Naive B cell (primary cell): Measurements from ENCODE around the gene CACNA1C. TPM values are rescaled to one million over a fixed set of nuclear protein-coding genes. Genes with fewer than 3 reads are reported as not detected.
A peak's percentile ranks its signal among the peaks of the same experiment; 100 is the strongest.

ENCODE experiments used
- ATAC-seq, 2 donors: fragments of 150-1000 bp; cut with Tn5 transposase; 2 replicates each; pipeline ENCODE4 v1.10.0; 2021; ENCODE audit warnings: low read depth in 2 of 2, mild to moderate bottlenecking in 2 of 2, moderate library complexity in 2 of 2
- DNase-seq: peaks from one replicate; pipeline ENCODE4 v3.0.0; 2022
- H3K27ac Mint-ChIP-seq, 6 donors: one replicate each; pipeline ENCODE4 v1.8.0; 2020 to 2022; ENCODE audit warnings: mild to moderate bottlenecking in 6 of 6, mixed read lengths in 6 of 6, moderate library complexity in 5 of 6, inconsistent platforms in 2 of 6
- H3K27me3 Mint-ChIP-seq, 3 donors: one replicate each; pipeline ENCODE4 v1.8.0; 2021 to 2022; ENCODE audit warnings: mixed read lengths in 3 of 3, mild to moderate bottlenecking in 1 of 3
- H3K36me3 Mint-ChIP-seq, 2 donors: one replicate each; pipeline ENCODE4 v1.8.0; 2020 to 2022; ENCODE audit warnings: mixed read lengths in 2 of 2, inconsistent platforms in 1 of 2, mild to moderate bottlenecking in 1 of 2
- H3K4me1 Mint-ChIP-seq, 3 donors: one replicate each; pipeline ENCODE4 v1.8.0; 2020 to 2022; ENCODE audit warnings: mixed read lengths in 3 of 3, inconsistent platforms in 1 of 3, mild to moderate bottlenecking in 1 of 3, moderate library complexity in 1 of 3
- H3K4me3 Mint-ChIP-seq, 8 donors: one replicate each; pipeline ENCODE4 v1.8.0; 2020 to 2022; ENCODE audit warnings: mild to moderate bottlenecking in 8 of 8, mixed read lengths in 8 of 8, moderate library complexity in 8 of 8, inconsistent platforms in 2 of 8
- H3K9me3 Mint-ChIP-seq, 7 donors: one replicate each; pipeline ENCODE4 v1.8.0; 2020 to 2022; ENCODE audit warnings: mixed read lengths in 7 of 7, mild to moderate bottlenecking in 5 of 7, inconsistent platforms in 2 of 7, moderate library complexity in 1 of 7
- polyA plus RNA-seq, 6 donors: library from polyadenylated mRNA; unstranded; fragments of 300-500 nt; fragmentation: Illumina TruSeq; gene quantifications; one replicate each; pipeline ENCODE4 v1.2.3, GENCODE V29; 2021; ENCODE audit warnings: low read depth in 6 of 6

CACNA1C gene
- polyA plus RNA-seq, 6 donors from 2014 or later: 0.03 to 0.09 (median 0.06) TPM; not detected in 1

- H3K36me3 Mint-ChIP-seq: no peaks in the 10 kb centered on the region
- H3K4me3 Mint-ChIP-seq: no peak overlapping the region
- no peak overlapping the region for H3K27ac Mint-ChIP-seq
- peaks cover 0 to 13% (median 6%) of the 10 kb centered on the region in 3 donors for H3K4me1 Mint-ChIP-seq
- peaks cover 0 to 10% (median 3%) of the 10 kb centered on the region in 7 donors for H3K9me3 Mint-ChIP-seq
- DNase-seq (no peak), ATAC-seq (no peak)
- no peaks in the 10 kb centered on the region for H3K27me3 Mint-ChIP-seq
These were observed 251.4 kb downstream of the CACNA1C start for GRCh38 chr12:2304223-2304622.

GRCh38 chr12:2306012-2306411 lies 253.2 kb downstream of the CACNA1C start:
- no peak overlapping the region for H3K4me3 Mint-ChIP-seq
- ATAC-seq (no peak), DNase-seq (no peak)
- H3K27ac Mint-ChIP-seq: peak overlapping the region in 1 of 6 donors; percentile 30
- peaks cover 0 to 11% (median 3%) of the 10 kb centered on the region in 7 donors for H3K9me3 Mint-ChIP-seq
- peaks cover 0 to 12% (median 6%) of the 10 kb centered on the region in 3 donors for H3K4me1 Mint-ChIP-seq
- H3K36me3 Mint-ChIP-seq: no peaks in the 10 kb centered on the region
- H3K27me3 Mint-ChIP-seq: no peaks in the 10 kb centered on the region

DNA sequence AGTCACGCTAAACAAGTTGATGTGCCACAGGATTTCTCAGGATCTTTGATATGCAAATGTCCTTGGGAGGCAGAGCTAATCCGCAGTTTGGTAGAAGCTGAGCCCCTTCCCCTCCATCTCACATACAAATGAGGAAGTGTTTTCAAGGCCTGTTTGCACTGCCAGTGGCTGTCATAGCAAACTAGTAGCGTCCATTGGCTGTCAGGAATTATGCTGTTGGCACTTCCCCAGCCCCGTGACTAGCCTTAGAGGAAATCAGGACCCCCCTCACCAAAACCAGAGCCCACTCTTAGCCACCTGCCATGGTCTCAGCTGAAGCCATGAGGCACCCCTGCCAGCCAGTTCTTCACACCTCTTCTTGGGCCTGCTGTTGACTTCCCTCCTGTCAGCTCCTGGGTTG lies 253.9 kb downstream of the CACNA1C start:
- Mint-ChIP-seq H3K4me1 (peaks cover 0 to 12% (median 6%) of the 10 kb centered on the region in 3 donors), H3K4me3 (no peak overlapping the region), H3K9me3 (peaks cover 0 to 11% (median 3%) of the 10 kb centered on the region in 7 donors), H3K36me3 (no peaks in the 10 kb centered on the region), H3K27ac (no peak overlapping the region), H3K27me3 (no peaks in the 10 kb centered on the region)
- DNase-seq (no peak), ATAC-seq (no peak)

DNA sequence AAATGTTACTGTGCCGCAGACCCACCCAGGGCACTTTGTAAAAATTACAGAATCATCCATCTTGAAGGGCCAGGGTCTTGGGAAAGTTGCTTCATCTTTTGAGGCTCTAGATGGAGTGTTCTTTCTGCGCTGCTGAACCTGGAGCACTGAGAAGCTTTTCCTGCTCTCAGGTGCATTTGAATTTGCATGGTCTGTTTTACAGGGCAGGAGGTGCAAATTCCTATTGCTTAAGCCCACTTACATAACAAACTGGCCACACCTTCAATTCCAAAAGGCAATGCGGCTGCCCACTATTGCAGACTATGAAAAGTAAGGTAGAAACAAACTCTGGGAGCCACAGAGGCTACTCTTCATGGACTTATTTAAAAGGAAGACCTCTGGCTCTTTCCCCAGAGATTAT lies 254.8 kb downstream of the CACNA1C start:
- no peak overlapping the region for H3K27ac Mint-ChIP-seq
- H3K27me3 Mint-ChIP-seq: no peaks in the 10 kb centered on the region

DNA sequence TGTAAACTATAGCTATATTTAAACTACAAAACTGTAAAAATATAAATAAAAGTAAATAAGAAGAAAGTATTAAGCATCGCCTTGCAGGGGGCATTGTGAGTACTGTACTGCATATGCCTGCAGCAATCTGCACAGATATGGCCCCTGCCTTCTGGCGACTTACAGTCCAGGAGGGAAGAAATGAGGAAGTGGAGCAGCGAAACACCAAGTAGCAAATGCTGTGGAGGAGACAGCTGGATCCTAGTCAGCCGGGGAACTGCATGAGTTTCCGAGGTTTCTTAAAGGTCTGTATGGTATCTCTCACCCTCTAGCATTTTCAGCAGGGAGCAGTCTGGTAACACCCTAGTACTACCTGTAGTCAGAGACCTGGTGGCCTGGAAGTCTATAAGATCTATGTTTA lies 256.9 kb downstream of the CACNA1C start:
- Mint-ChIP-seq H3K4me3 (no peak overlapping the region), H3K4me1 (peaks cover 0 to 10% (median 6%) of the 10 kb centered on the region in 3 donors), H3K27ac (no peak overlapping the region), H3K27me3 (no peaks in the 10 kb centered on the region), H3K9me3 (peaks cover 0 to 15% (median 3%) of the 10 kb centered on the region in 7 donors), H3K36me3 (peaks cover 0 to 5% of the 10 kb centered on the region in 2 donors)
- no peak for DNase-seq
- no peak for ATAC-seq

More for the DNA sequence above, 254.8 kb downstream of the CACNA1C start:
- ATAC-seq: no peak
- Mint-ChIP-seq H3K9me3 (peaks cover 0 to 11% (median 3%) of the 10 kb centered on the region in 7 donors), H3K4me1 (peaks cover 0 to 12% (median 6%) of the 10 kb centered on the region in 3 donors), H3K4me3 (no peak overlapping the region), H3K36me3 (no peaks in the 10 kb centered on the region)
- no peak for DNase-seq

- DNase-seq (no peak), ATAC-seq (no peak)
- H3K27ac Mint-ChIP-seq: no peak overlapping the region
- no peak overlapping the region for H3K4me3 Mint-ChIP-seq
- peaks cover 0 to 16% (median 3%) of the 10 kb centered on the region in 7 donors for H3K9me3 Mint-ChIP-seq
- H3K4me1 Mint-ChIP-seq: peaks cover 0 to 7% (median 6%) of the 10 kb centered on the region in 3 donors
- peaks cover 0 to 5% of the 10 kb centered on the region in 2 donors for H3K36me3 Mint-ChIP-seq
- H3K27me3 Mint-ChIP-seq: no peaks in the 10 kb centered on the region
These were observed 258.4 kb downstream of the CACNA1C start for GRCh38 chr12:2311020-2311778.

DNA sequence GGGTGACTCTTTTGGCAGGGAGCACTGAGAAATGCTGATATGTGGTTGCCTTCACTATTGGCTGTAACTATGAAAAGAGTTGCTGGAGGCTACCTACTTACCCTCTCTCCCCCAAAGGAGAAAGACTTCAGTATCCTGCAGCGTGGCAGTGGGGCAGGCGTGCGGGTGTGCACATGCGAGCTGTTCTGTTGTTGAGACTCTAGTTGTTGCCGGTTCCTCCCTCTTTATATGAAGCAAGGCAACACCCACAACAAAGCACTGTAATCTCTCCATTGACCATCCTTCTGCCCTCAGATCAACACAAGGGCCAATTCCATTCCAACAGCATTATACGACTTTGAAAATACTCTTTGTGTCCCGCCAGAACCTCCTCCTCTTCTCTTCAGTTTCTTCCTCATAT lies 259.4 kb downstream of the CACNA1C start:
- ATAC-seq (no peak), DNase-seq (no peak)
- H3K36me3 Mint-ChIP-seq: peaks cover 0 to 5% of the 10 kb centered on the region in 2 donors
- no peaks in the 10 kb centered on the region for H3K27me3 Mint-ChIP-seq
- H3K27ac Mint-ChIP-seq: peak overlapping the region in 1 of 6 donors; percentile 50
- H3K4me3 Mint-ChIP-seq: no peak overlapping the region
- H3K9me3 Mint-ChIP-seq: peaks cover 0 to 16% (median 3%) of the 10 kb centered on the region in 7 donors
- H3K4me1 Mint-ChIP-seq: peaks cover 0 to under 1% (median 0%) of the 10 kb centered on the region in 3 donors

- Mint-ChIP-seq H3K9me3 (peaks cover 0 to 16% (median 3%) of the 10 kb centered on the region in 7 donors), H3K27me3 (no peaks in the 10 kb centered on the region), H3K27ac (no peak overlapping the region), H3K4me1 (no peaks in the 10 kb centered on the region), H3K4me3 (no peak overlapping the region), H3K36me3 (peaks cover 0 to 5% of the 10 kb centered on the region in 2 donors)
- ATAC-seq (no peak), DNase-seq (no peak)
These were observed 260.0 kb downstream of the CACNA1C start for GRCh38 chr12:2312770-2313169.

GRCh38 chr12:2314492-2314891 lies 261.7 kb downstream of the CACNA1C start:
- no peak for ATAC-seq
- H3K9me3 Mint-ChIP-seq: peaks cover 0 to 5% (median 0%) of the 10 kb centered on the region in 7 donors
- H3K27ac Mint-ChIP-seq: no peak overlapping the region
- peaks cover 0 to 2% (median 0%) of the 10 kb centered on the region in 3 donors for H3K4me1 Mint-ChIP-seq
- no peak overlapping the region for H3K4me3 Mint-ChIP-seq
- H3K27me3 Mint-ChIP-seq: no peaks in the 10 kb centered on the region
- DNase-seq: no peak
- peaks cover 0 to 5% of the 10 kb centered on the region in 2 donors for H3K36me3 Mint-ChIP-seq

DNA sequence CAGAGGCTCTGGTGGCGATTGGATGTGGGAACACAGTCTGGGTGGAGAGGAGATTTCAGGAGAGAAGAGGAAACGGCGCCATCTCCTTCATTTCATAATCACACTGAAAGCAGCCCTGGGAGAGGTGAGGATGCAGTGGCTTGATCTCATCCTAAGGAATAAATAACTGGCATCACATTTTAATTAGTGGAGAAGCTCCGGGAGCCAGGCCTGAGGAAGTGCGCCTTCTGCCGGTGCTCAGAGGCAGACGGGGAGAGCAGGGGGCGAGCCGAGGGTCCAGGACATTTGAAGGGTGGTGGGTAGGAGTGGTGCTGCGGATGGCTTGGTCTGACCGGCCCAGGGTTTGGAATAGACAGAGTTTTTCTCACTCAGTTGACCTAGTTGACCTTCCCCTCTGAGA lies 265.0 kb downstream of the CACNA1C start:
- H3K36me3 Mint-ChIP-seq: peaks cover 0 to 5% of the 10 kb centered on the region in 2 donors

GRCh38 chr12:2318286-2318685 lies 265.5 kb downstream of the CACNA1C start:
- Mint-ChIP-seq H3K9me3 (peaks cover 0 to 5% (median 0%) of the 10 kb centered on the region in 7 donors), H3K4me3 (no peak overlapping the region), H3K27me3 (peaks cover 0 to 8% (median 5%) of the 10 kb centered on the region in 3 donors), H3K4me1 (peaks cover 0 to 2% (median 0%) of the 10 kb centered on the region in 3 donors), H3K36me3 (peaks cover 0 to 5% of the 10 kb centered on the region in 2 donors), H3K27ac (no peak overlapping the region)
- ATAC-seq: no peak
- DNase-seq: no peak

More for the DNA sequence above, 265.0 kb downstream of the CACNA1C start:
- H3K27ac Mint-ChIP-seq: peak overlapping the region in 1 of 6 donors; percentile 43
- no peak for DNase-seq
- no peak for ATAC-seq
- H3K9me3 Mint-ChIP-seq: peaks cover 0 to 5% (median 0%) of the 10 kb centered on the region in 7 donors
- peaks cover 0 to 3% (median 3%) of the 10 kb centered on the region in 3 donors for H3K27me3 Mint-ChIP-seq
- peaks cover 0 to 2% (median 0%) of the 10 kb centered on the region in 3 donors for H3K4me1 Mint-ChIP-seq
- H3K4me3 Mint-ChIP-seq: no peak overlapping the region

DNA sequence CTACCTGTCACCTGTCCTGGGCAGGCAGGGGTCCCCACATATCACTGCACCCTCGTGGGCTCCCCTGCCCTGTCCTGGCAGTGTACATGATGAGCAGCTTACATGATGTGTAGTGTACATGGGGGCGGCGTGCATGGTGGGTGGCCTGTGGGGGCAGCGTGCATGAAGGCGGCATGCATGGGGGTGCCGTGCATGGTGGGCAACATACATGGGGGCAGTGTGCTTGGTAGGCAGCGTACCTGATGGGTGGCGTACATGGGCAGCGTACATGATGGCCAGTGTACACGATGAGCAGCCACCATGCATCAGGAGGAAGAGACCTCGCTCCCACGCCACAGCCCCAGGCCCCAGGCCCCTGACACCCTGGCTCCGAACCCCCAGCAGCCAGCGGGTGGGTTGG lies 266.3 kb downstream of the CACNA1C start:
- Mint-ChIP-seq H3K9me3 (peaks cover 0 to 5% (median 0%) of the 10 kb centered on the region in 7 donors), H3K36me3 (peaks cover 0 to 5% of the 10 kb centered on the region in 2 donors), H3K4me3 (peak overlapping the region in 1 of 8 donors; percentile 42), H3K4me1 (peaks cover 0 to 2% (median 0%) of the 10 kb centered on the region in 3 donors), H3K27me3 (peaks cover 0 to 12% (median 11%) of the 10 kb centered on the region in 3 donors), H3K27ac (no peak overlapping the region)
- ATAC-seq: no peak
- no peak for DNase-seq

DNA sequence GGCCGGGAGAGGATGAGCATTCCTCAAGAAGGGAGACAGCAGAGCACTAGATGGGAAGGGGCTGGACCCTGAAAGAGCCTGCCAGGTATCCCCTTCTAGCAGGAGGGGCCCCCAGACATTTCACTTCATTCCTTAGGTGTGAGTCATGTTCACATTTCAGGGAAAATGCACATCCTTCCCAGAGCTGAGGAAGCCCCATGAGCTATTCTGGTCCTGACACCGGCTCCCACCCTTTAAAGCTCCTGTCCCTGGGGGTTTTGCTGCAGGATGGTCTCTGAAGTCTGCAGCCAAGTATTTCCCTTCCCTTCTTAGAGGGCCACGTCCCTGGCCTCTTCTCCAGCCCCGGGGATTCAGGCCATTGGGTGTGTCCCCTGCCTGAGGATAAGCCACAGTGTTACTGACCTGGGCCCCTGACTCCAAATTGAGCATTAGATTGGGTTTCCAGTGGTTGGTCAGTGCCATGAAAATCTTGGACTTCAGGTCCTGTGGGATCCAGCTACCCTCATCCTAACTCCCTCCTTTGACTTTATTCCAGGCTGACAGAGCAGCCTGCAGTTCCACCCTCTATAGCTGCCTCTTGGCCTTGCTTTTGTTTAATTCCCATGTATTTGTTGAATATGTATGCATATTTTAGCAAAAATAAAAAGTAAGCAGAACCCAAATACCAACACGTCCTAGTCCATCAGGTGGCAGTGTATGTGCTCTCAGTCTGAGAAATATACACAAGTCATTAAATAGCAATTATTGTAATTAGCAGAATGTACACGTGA lies 267.1 kb downstream of the CACNA1C start:
- Mint-ChIP-seq H3K36me3 (no peaks in the 10 kb centered on the region), H3K27me3 (peaks cover 0 to 15% (median 11%) of the 10 kb centered on the region in 3 donors), H3K4me1 (peaks cover 0 to 2% (median 0%) of the 10 kb centered on the region in 3 donors), H3K27ac (no peak overlapping the region), H3K4me3 (no peak overlapping the region), H3K9me3 (no peaks in the 10 kb centered on the region)
- DNase-seq (no peak), ATAC-seq (no peak)
